OCI-LY1 (cell line): Measurements from ENCODE around the gene IFT43.

Source experiments
- H2AFZ ChIP-seq: fragments of 200-600 bp; sonication (generic), shearing (Covaris generic); 2 replicates; pipeline ENCODE4 v1.6.0; 2014; ENCODE audit warnings: antibody characterized with exemption, mild to moderate bottlenecking, low read length
- H3F3A ChIP-seq: fragments of 200-600 bp; sonication (generic), shearing (Covaris generic); 2 replicates; pipeline ENCODE4 v1.6.0; 2014; ENCODE audit warnings: mild to moderate bottlenecking, antibody characterized with exemption, low read length, moderate library complexity; ENCODE audit not compliant: insufficient read depth
- H3K27ac ChIP-seq: fragments of 200-600 bp; sonication (generic); 2 replicates; pipeline ENCODE4 v1.5.1; 2014; ENCODE audit warnings: low read length, mixed run types, mild to moderate bottlenecking, low read depth; ENCODE audit not compliant: poor library complexity, severe bottlenecking
- H3K27me3 ChIP-seq: fragments of 200-600 bp; sonication (generic); 2 replicates; pipeline ENCODE4 v1.6.0; 2014; ENCODE audit warnings: antibody characterized with exemption, mild to moderate bottlenecking, low read length, moderate library complexity; ENCODE audit not compliant: insufficient read depth
- H3K36me3 ChIP-seq: fragments of 200-600 bp; sonication (generic); 2 replicates; pipeline ENCODE4 v1.6.1; 2014; ENCODE audit warnings: mild to moderate bottlenecking, antibody characterized with exemption, low read length, moderate library complexity, mixed read lengths; ENCODE audit not compliant: insufficient read depth
- H3K4me1 ChIP-seq: fragments of 200-600 bp; sonication (generic); 2 replicates; pipeline ENCODE4 v1.5.1; 2014; ENCODE audit warnings: mild to moderate bottlenecking, low read length, moderate library complexity; ENCODE audit not compliant: insufficient read depth, severe bottlenecking
- H3K4me2 ChIP-seq: fragments of 200-600 bp; sonication (generic), shearing (Covaris generic); 2 replicates; pipeline ENCODE4 v1.6.1; 2014; ENCODE audit warnings: low read length
- H3K4me3 ChIP-seq: fragments of 200-600 bp; sonication (generic); 2 replicates; pipeline ENCODE4 v1.5.1; 2014; ENCODE audit warnings: low read length, low read depth, mild to moderate bottlenecking, mixed read lengths; ENCODE audit not compliant: poor library complexity, severe bottlenecking
- H3K79me2 ChIP-seq: fragments of 200-600 bp; shearing (Covaris generic); 2 replicates; pipeline ENCODE4 v1.6.1; 2016; ENCODE audit warnings: mixed run types, low read length, mixed read lengths; ENCODE audit not compliant: insufficient read depth
- H3K9ac ChIP-seq: fragments of 200-600 bp; sonication (generic), shearing (Covaris generic); 2 replicates; pipeline ENCODE4 v1.6.1; 2014; ENCODE audit warnings: mild to moderate bottlenecking, low read length, mixed read lengths
- H3K9me2 ChIP-seq: fragments of 200-600 bp; sonication (generic), shearing (Covaris generic); 2 replicates; pipeline ENCODE4 v1.6.1; 2014; ENCODE audit warnings: low read depth, mild to moderate bottlenecking, low read length, mixed read lengths
- H3K9me3 ChIP-seq: fragments of 200-600 bp; shearing (Covaris generic); 2 replicates; pipeline ENCODE4 v1.6.1; 2014; ENCODE audit warnings: low read length, mixed read lengths
- H4K20me1 ChIP-seq: fragments of 200-600 bp; sonication (generic), shearing (Covaris generic); 2 replicates; pipeline ENCODE4 v1.6.0; 2016; ENCODE audit warnings: mild to moderate bottlenecking, low read length; ENCODE audit not compliant: insufficient read depth
- EZH2 ChIP-seq: fragments of 200-600 bp; sonication (generic), shearing (Covaris generic); IDR thresholded peaks from 2 replicates; pipeline ENCODE4 v1.8.0; 2017; ENCODE audit warnings: borderline replicate concordance, mixed run types, mild to moderate bottlenecking, antibody characterized with exemption, low read length, moderate library complexity, mixed read lengths
- TF ChIP-seq, protein P1 (sequence below): fragments of 200-600 bp; sonication (generic), shearing (Covaris generic); IDR thresholded peaks from 2 replicates; pipeline ENCODE4 v1.5.1; 2017; ENCODE audit warnings: mild to moderate bottlenecking, antibody characterized with exemption, low read length, moderate library complexity, mixed read lengths

Gene IFT43

DNA sequence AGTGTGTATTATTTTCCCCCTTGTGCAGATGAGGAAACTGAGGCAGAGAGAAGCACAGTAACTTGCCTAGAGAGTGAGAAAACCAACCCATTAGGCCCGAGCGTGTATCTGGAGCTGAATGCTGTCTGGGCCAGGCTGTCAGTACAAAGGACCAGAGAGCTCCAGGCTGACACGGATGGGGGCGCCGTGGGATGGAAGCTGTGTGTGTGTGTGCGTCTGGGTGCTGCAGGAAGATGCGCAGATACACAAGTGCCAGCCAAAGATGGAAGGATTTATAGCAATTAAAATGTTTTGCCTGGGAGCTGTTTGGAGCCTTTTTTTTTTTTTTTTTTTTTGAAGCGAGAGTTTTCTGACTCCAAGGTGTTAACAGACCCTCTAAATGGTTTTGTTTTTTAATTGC, 112.5 kb downstream of the IFT43 start:
- 0 out of 2 replicates have a peak, but pooled peaks cover 3% of the 10 kb centered on the region for H3K27me3 ChIP-seq
- H3K9me3 ChIP-seq, result no peaks in the 10 kb centered on the region
- H3F3A ChIP-seq, result no peaks in the 10 kb centered on the region
- no peaks in the 10 kb centered on the region for H3K4me1 ChIP-seq
- no peaks in the 10 kb centered on the region for H3K36me3 ChIP-seq
- H2AFZ ChIP-seq, result no peak overlapping the region
- H3K4me3 ChIP-seq, result no peak overlapping the region
- no peaks in the 10 kb centered on the region for H3K79me2 ChIP-seq
- no peaks in the 10 kb centered on the region for H4K20me1 ChIP-seq
- no peak overlapping the region for H3K27ac ChIP-seq
- TF ChIP-seq, protein P1, sequence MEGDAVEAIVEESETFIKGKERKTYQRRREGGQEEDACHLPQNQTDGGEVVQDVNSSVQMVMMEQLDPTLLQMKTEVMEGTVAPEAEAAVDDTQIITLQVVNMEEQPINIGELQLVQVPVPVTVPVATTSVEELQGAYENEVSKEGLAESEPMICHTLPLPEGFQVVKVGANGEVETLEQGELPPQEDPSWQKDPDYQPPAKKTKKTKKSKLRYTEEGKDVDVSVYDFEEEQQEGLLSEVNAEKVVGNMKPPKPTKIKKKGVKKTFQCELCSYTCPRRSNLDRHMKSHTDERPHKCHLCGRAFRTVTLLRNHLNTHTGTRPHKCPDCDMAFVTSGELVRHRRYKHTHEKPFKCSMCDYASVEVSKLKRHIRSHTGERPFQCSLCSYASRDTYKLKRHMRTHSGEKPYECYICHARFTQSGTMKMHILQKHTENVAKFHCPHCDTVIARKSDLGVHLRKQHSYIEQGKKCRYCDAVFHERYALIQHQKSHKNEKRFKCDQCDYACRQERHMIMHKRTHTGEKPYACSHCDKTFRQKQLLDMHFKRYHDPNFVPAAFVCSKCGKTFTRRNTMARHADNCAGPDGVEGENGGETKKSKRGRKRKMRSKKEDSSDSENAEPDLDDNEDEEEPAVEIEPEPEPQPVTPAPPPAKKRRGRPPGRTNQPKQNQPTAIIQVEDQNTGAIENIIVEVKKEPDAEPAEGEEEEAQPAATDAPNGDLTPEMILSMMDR, result no peak
- TF ChIP-seq EZH2, result no peak
- no peaks in the 10 kb centered on the region for H3K9me2 ChIP-seq
- H3K4me2 ChIP-seq, result no peak overlapping the region
- no peak overlapping the region for H3K9ac ChIP-seq

DNA sequence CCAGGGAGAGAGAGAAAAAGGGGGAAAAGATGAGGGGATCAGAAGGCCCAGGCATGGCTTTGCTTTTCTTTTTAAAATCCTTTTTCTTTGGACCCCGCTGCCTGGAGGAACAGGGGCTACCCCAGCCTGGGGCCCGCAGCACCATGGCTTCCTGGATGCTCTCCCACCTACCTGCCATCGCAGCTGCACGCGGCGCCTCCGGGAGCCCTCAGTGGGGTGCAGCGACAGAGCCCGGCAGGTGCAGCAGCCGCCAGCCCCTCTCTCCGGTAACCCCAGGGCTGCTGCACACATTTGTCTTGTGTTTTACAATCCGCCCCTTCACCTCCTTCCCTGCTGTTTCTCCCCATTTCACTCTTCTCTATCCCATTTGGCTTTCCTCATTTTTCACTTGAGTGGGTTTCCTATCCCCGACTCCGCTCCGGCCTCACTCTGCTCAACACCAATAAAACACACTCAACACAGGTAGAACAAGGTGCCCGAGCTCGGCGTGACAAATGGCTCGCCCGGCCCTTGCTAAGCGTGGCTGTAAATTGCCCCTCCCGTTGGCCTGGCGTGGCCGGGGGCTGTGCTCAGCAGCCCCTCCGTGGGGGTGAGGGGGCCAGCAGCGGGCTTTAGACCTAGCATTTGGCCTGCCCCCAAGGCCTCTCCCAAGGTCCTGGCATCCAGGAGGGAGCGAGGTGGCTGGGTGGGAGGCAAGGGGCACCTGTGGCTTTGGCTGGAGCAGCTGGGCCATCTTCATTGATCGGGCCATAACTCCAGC, 113.5 kb downstream of the IFT43 start:
- Histone ChIP-seq H3K4me3 (no peak overlapping the region), H3K4me1 (no peaks in the 10 kb centered on the region), H2AFZ (no peak overlapping the region), H3K27ac (no peak overlapping the region), H3K9me3 (no peaks in the 10 kb centered on the region), H3K79me2 (no peaks in the 10 kb centered on the region), H3K9ac (no peak overlapping the region), H3K9me2 (no peaks in the 10 kb centered on the region), H3K4me2 (no peak overlapping the region), H3K27me3 (0 out of 2 replicates have a peak, but pooled peaks cover 3% of the 10 kb centered on the region), H3K36me3 (no peaks in the 10 kb centered on the region), H3F3A (no peaks in the 10 kb centered on the region), H4K20me1 (no peaks in the 10 kb centered on the region)
- TF ChIP-seq EZH2, result no peak
- TF ChIP-seq, protein P1, result no peak

DNA sequence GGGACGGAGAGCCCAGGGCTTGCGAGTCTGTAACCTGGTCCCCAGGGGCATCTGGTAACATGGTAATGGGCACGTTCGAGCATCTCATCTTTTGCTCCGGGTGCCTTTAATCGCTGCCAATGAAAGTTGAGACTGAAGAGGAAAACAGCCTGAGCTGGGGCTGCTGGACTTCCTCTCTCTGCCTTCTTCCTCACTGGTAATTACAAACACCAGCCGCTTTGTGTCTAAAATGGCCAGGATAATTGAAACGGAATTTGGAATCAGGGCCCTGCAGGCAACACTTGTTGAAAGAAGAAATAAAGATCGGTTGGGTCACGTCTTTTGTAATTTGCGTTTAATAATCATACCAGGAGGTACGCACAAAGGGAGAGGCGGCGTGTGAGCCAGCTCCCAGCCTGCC, 114.7 kb downstream of the IFT43 start:
- no peaks in the 10 kb centered on the region for H3K9me3 ChIP-seq
- no peaks in the 10 kb centered on the region for H3K9me2 ChIP-seq
- H3K4me3 ChIP-seq, result no peak overlapping the region
- no peaks in the 10 kb centered on the region for H3K4me1 ChIP-seq
- H4K20me1 ChIP-seq, result no peaks in the 10 kb centered on the region
- H3K9ac ChIP-seq, result no peak overlapping the region
- H3K27me3 ChIP-seq, result 0 out of 2 replicates have a peak, but pooled peaks cover 3% of the 10 kb centered on the region
- H3K79me2 ChIP-seq, result no peaks in the 10 kb centered on the region
- no peak overlapping the region for H3K27ac ChIP-seq
- no peak overlapping the region for H3K4me2 ChIP-seq
- no peak overlapping the region for H2AFZ ChIP-seq
- TF ChIP-seq, protein P1, result no peak
- no peak for TF ChIP-seq EZH2
- no peaks in the 10 kb centered on the region for H3K36me3 ChIP-seq
- no peaks in the 10 kb centered on the region for H3F3A ChIP-seq
